Spleen (tissue), 11 donors: Measurements from ENCODE around the gene ERFE. TPM values are rescaled to one million over a fixed set of nuclear protein-coding genes. Genes with fewer than 3 reads are reported as not detected.

Experiments
- DNase-seq: peaks from one replicate; pipeline ENCODE4 v3.0.0-alpha.2; 2020
- H3K27ac ChIP-seq, 8 donors: fragments of 200-600 bp; sonication (generic) in 7 of 8; 1 replicate in 4 of 8; 2 replicates in 4 of 8; pipeline versions ENCODE4 v1.5.0 to v1.8.0; 2016 to 2021; ENCODE audit warnings: inconsistent platforms in 4 of 8, mild to moderate bottlenecking in 4 of 8, moderate library complexity in 1 of 8
- H3K27me3 ChIP-seq, 7 donors: fragments of 200-600 bp; sonication (generic) in 6 of 7; replicated peaks in 1 of 7; 1 replicate in 4 of 7; 2 replicates in 3 of 7; pipeline versions ENCODE4 v1.5.0 to v1.8.0; 2016 to 2021; ENCODE audit warnings: inconsistent platforms in 3 of 7, mild to moderate bottlenecking in 1 of 7
- H3K36me3 ChIP-seq, 6 donors: fragments of 200-600 bp; sonication (generic) in 5 of 6; 1 replicate in 4 of 6; 2 replicates in 2 of 6; pipeline versions ENCODE4 v1.5.0 to v1.8.0; 2016 to 2021; ENCODE audit warnings: inconsistent platforms in 2 of 6
- H3K4me1 ChIP-seq, 6 donors: fragments of 200-600 bp; sonication (generic) in 5 of 6; 1 replicate in 3 of 6; 2 replicates in 3 of 6; pipeline versions ENCODE4 v1.5.0 to v1.8.0; 2016 to 2021; ENCODE audit warnings: inconsistent platforms in 3 of 6
- H3K4me3 ChIP-seq, 8 donors: fragments of 200-600 bp; sonication (generic) in 7 of 8; 1 replicate in 4 of 8; 2 replicates in 4 of 8; pipeline versions ENCODE4 v1.5.0 to v1.8.0; 2016 to 2021; ENCODE audit warnings: inconsistent platforms in 4 of 8, mild to moderate bottlenecking in 4 of 8, moderate library complexity in 2 of 8
- H3K9me3 ChIP-seq, 8 donors: fragments of 200-600 bp; sonication (generic) in 7 of 8; 1 replicate in 4 of 8; 2 replicates in 4 of 8; pipeline versions ENCODE4 v1.5.0 to v1.8.0; 2016 to 2021; ENCODE audit warnings: inconsistent platforms in 4 of 8
- CTCF ChIP-seq, 11 experiments: fragments of 200-600 bp in 7 of 11; fragments of 450-650 bp in 4 of 11; sonication (generic) in 4 of 11; IDR thresholded peaks in 8 of 11; conservative IDR thresholded peaks in 3 of 11; 1 replicate in 7 of 11; 2 replicates in 4 of 11; pipeline versions ENCODE4 v1.4.0 to v1.8.0; 2016 to 2021; ENCODE audit warnings: antibody characterized with exemption in 11 of 11, inconsistent platforms in 4 of 11, mild to moderate bottlenecking in 1 of 11
- POLR2A ChIP-seq, 3 donors: fragments of 450-650 bp; IDR thresholded peaks; one replicate each; pipeline ENCODE4 v1.5.1; 2017; ENCODE audit warnings: antibody characterized with exemption in 3 of 3, mild to moderate bottlenecking in 1 of 3
- POLR2AphosphoS5 ChIP-seq, 3 donors: sonication (generic); formaldehyde crosslinking; IDR thresholded peaks; one replicate each; pipeline ENCODE4 v1.5.1; 2017; ENCODE audit warnings: antibody characterized with exemption in 3 of 3
- WGBS, 5 donors: extraction: QIAGEN DNeasy Blood & Tissue Kit in 3 of 5; methylation state at CpG; one replicate each; pipeline versions ENCODE4 v1.1.5 to v1.1.7; 2013 to 2018; 5-methylcytosine and 5-hydroxymethylcytosine counted together
- intact Hi-C: fragments of 100-400 bp; cut with DNase I; formaldehyde crosslinking; loops from one replicate; pipeline ENCODE4 v1.15.0; 2023; ENCODE audit warnings: low total_unique reads
- polyA plus RNA-seq, 3 donors: library from polyadenylated mRNA; stranded (reverse); fragments of 200-250 nt; gene quantifications; one replicate each; pipeline ENCODE4 v1.2.1, GENCODE V29; 2013
- total RNA-seq, 7 donors: library from RNA; depleted of rRNA in 3 of 7; stranded (reverse); fragments of >200 nt in 3 of 7; fragmentation: NEBNext Ultra II Directional in 4 of 7; extraction: Animal tissue kit (Norgen Biotek cat#: 25700) in 4 of 7; gene quantifications; one replicate each; pipeline versions ENCODE4 v1.1.0 to v1.2.1, GENCODE V29; 2016 to 2021
- donor health status: healthy with polysubstance abuse.
- donor health status: DM: no; HTN: no; CAD: no; lungs with moderate emphysema.
- donor health status: DM: no; HTN: no; CAD: no.
- donor health status: Bipolar disorder and iron deficiency.
- donor health status: healthy.
- donor health status: DM: no; HTN: no; CAD: no.
- donor health status: DM: yes; HTN: yes; CAD: no.

The ERFE gene
- total and polyA plus RNA-seq, 10 donors: 0.06 to 11.0 (median 1.2) TPM

GRCh38 chr2:238129166-238130010 lies 29.4 kb upstream of the ERFE start:
- intact Hi-C loops: no loop called here

GRCh38 chr2:238130111-238130695 lies 28.6 kb upstream of the ERFE start:
- DNase-seq: peak; percentile 71
- H3K9me3 ChIP-seq: no peaks in the 10 kb centered on the region
- TF ChIP-seq POLR2A (IDR thresholded peaks at IDR 0.05): no peak
- TF ChIP-seq CTCF (IDR thresholded peaks at IDR 0.05 in 8 of 11, conservative IDR thresholded peaks at IDR 0.05 in 3 of 11): no peak
- TF ChIP-seq POLR2AphosphoS5 (IDR thresholded peaks at IDR 0.05): no peak
- WGBS, 5 donors: 86 to 95% (median 89%) methylated on average over 18 to 28 of the region's 28 CpGs
- no peak overlapping the region for H3K4me3 ChIP-seq
- intact Hi-C loops: no loop called here
- H3K4me1 ChIP-seq: peaks cover 0 to 6% (median 2%) of the 10 kb centered on the region in 6 donors
- H3K27me3 ChIP-seq: peaks cover 0 to 5% (median 0%) of the 10 kb centered on the region in 7 donors
- H3K27ac ChIP-seq: no peak overlapping the region
- H3K36me3 ChIP-seq: no peaks in the 10 kb centered on the region

More at GRCh38 chr2:238129166-238130010, 29.4 kb upstream of the ERFE start:
- peaks cover 0 to 5% (median 0%) of the 10 kb centered on the region in 7 donors for H3K27me3 ChIP-seq
- no peaks in the 10 kb centered on the region for H3K36me3 ChIP-seq
- H3K9me3 ChIP-seq: no peaks in the 10 kb centered on the region
- peak; percentile 59 for DNase-seq
- TF ChIP-seq POLR2AphosphoS5 (IDR thresholded peaks at IDR 0.05) (no peak), POLR2A (IDR thresholded peaks at IDR 0.05) (no peak), CTCF (IDR thresholded peaks at IDR 0.05 in 8 of 11, conservative IDR thresholded peaks at IDR 0.05 in 3 of 11) (no peak)
- H3K4me3 ChIP-seq: no peak overlapping the region
- WGBS, 5 donors: 86 to 93% (median 92%) methylated on average over 22 of the region's 22 CpGs
- H3K4me1 ChIP-seq: peaks cover 0 to 6% (median 2%) of the 10 kb centered on the region in 6 donors
- H3K27ac ChIP-seq: no peak overlapping the region

- Histone ChIP-seq H3K27ac (no peak overlapping the region), H3K4me1 (peaks cover 0 to 6% (median 2%) of the 10 kb centered on the region in 6 donors), H3K4me3 (no peak overlapping the region), H3K27me3 (peaks cover 0 to 5% (median 0%) of the 10 kb centered on the region in 7 donors), H3K9me3 (no peaks in the 10 kb centered on the region), H3K36me3 (no peaks in the 10 kb centered on the region)
- peak; percentile 68 for DNase-seq
- 89 to 95% (median 91%) methylated on average over 24 to 68 of the region's 68 CpGs for whole genome bisulfite sequencing, 5 donors
- intact Hi-C loops: no loop called here
- TF ChIP-seq POLR2A (IDR thresholded peaks at IDR 0.05) (no peak), CTCF (IDR thresholded peaks at IDR 0.05 in 8 of 11, conservative IDR thresholded peaks at IDR 0.05 in 3 of 11) (no peak), POLR2AphosphoS5 (IDR thresholded peaks at IDR 0.05) (no peak)
Measured at GRCh38 chr2:238130696-238131628, 27.8 kb upstream of the ERFE start.
